ENCODE measurements around the gene PMM1.

The PMM1 gene

GRCh38 chr22:41539146-41540005 is 50.3 kb downstream of the PMM1 start:
- FAIRE-seq, result no peak
- DNase-seq (ENCODE audit: low spot score), result no peak

GRCh38 chr22:41538583-41538982 is 51.1 kb downstream of the PMM1 start:
- FAIRE-seq (no peak), DNase-seq (ENCODE audit: low spot score) (no peak)

- DNase-seq (ENCODE audit: low spot score) (no peak), FAIRE-seq (no peak)
Observed at GRCh38 chr22:41537203-41537602, 52.4 kb downstream of the PMM1 start.

GRCh38 chr22:41535244-41535643 is 54.4 kb downstream of the PMM1 start:
- FAIRE-seq (no peak), DNase-seq (ENCODE audit: low spot score) (no peak)

GRCh38 chr22:41534219-41534618 is 55.4 kb downstream of the PMM1 start:
- FAIRE-seq (no peak), DNase-seq (ENCODE audit: low spot score) (no peak)

GRCh38 chr22:41532908-41533825 is 56.5 kb downstream of the PMM1 start:
- DNase-seq (ENCODE audit: low spot score) (peak; percentile 43), FAIRE-seq (no peak)

- FAIRE-seq (no peak), DNase-seq (ENCODE audit: low spot score) (no peak)
Observed at GRCh38 chr22:41531715-41532477, 57.7 kb downstream of the PMM1 start.

GRCh38 chr22:41530890-41531714 is 58.5 kb downstream of the PMM1 start:
- DNase-seq (ENCODE audit: low spot score) (no peak), FAIRE-seq (no peak)

GRCh38 chr22:41528938-41529561 is 60.6 kb downstream of the PMM1 start:
- FAIRE-seq (no peak), DNase-seq (ENCODE audit: low spot score) (no peak)

GRCh38 chr22:41528132-41528766 is 61.4 kb downstream of the PMM1 start:
- FAIRE-seq (no peak), DNase-seq (ENCODE audit: low spot score) (no peak)

Data from RCC 7860 (cell line).